ENCODE data around the gene PRMT2.
"Not testable (repeated sequence)": the region's sequence is repeated elsewhere in the genome, so short reads cannot be mapped to it uniquely, and the experiment has no call there.

PRMT2 gene

DNA sequence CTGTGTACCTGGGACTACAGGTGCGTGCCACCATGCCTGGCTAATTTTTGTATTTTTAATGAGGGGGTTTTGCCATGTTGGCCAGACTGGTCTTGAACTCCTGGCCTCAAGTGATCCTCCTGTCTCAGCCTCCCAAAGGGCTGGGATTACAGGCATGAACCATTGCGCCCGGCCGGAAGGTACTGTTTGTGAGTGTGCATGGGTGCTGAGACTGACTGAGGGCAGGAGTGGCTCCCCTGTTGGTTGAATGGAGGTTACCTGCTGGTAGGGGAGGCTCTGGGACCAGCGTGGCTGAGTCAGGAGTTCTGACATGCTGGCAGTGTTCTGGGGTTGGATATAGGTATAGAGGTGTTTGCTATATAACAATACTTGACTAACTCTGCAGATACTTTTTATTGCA, 10.4 kb downstream of the PRMT2 start:
- no peak for DNase-seq

DNA sequence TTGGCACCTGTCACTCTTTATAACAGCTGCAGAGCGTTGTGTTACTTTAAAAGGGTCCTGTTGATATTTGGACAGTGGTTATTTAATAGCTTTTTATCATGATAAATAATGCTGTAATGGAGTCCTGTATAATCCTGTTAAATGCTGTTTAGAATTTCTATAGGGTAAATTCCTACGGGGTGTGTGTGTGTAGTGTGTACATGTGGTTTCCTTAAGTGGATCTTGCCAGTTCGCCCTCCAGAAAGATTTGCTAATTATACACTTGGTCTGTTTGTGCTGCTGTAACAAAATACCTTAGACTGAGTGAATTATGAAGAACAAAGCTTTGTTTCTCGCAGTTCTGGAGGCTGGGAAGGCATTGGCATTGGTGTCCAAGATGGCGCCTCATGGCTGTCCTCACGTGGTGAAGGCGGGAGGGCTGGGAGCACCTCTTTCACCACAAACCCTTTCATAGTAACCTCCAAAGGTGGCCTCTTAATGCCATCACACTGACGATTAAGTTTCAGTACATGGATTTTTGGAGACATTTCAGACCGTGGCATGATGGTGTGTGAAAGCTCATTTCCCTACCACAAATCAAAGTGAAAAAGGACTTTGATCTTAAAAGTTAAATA, 11.2 kb downstream of the PRMT2 start:
- DNase-seq: no peak

- DNase-seq: no peak
These were observed 13.1 kb downstream of the PRMT2 start for GRCh38 chr21:46648539-46648938.

DNA sequence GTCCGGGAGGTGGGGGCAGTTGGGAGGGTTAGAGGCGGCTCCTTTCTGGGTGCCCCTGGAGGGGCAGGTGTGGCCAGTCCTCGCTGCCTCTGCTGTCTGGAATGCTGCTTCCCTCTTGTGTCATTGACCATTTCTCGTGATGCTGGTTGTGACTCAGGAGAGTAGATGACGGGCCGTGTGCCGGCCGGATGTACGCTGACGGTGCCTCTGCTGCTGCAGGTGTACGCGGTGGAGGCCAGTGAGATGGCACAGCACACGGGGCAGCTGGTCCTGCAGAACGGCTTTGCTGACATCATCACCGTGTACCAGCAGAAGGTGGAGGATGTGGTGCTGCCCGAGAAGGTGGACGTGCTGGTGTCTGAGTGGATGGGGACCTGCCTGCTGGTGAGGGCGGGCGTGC, 13.9 kb downstream of the PRMT2 start:
- no peak for DNase-seq

DNA sequence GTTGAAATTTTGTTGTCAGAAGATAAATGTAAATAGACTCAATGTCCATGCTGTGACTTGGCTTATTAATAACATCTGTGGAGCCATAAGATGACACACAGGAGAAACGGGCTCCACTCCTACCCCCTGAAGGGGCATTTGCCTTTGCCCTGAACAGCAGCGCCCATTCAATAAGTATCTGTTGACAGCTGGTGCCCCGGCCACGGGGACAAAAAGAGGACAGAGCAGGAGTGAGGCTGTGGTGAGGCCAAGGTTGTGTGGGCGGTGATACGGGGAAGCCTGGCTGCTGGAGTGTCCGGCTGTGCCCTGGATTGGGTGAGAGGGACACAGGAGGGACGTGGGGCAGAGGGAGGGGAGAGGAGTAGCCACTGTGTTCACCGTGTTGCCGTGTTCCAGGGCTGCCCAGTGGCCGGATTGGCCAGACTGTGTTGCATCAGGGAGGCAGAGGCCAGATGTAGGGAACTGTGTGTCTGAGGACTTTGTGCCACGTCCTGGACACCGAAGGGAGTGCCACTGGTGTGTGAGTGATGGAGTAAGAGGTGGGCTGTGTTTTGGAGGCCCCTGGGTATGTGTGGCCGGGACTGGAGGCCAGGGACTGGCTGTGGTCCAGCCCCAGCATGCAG, 15.1 kb downstream of the PRMT2 start:
- DNase-seq: no peak

- no peak for DNase-seq
These were observed 15.6 kb downstream of the PRMT2 start for GRCh38 chr21:46651121-46651520.

DNA sequence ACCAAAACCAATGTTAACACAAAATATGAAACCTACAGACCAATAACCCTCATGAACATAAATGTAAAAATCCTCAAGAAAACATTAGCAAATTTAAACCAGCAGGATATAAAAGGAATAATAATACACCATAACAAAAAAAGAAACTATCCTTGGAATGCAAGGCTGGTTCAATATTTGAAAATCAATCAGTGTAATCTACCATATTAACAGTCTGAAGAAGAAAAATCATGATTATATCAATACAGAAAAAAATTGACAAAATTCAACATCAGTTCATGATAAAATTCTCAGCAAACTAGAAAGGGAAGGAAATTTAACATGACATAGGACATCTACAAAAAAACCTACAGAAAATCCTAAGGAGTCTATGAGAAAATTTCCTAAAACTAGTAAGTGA, 19.8 kb downstream of the PRMT2 start:
- no peak for DNase-seq

DNA sequence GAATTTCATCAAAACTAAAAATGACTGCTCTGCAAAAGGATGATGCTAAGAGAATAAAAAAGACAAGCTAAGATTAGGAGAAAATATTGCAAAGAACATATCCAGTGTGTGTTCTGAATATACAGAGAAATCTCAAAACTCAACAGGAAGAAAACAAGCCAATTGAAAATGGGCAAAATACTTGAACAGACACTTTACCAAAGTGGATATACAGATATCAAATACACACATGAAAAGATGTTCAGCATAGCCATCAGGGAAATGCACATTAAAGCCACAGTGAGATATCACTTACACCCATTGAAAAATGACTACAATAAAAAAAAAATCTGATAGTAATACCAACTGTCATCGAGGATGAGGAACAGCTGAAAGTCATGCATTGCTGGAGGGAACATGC, 21.3 kb downstream of the PRMT2 start:
- DNase-seq: no peak

- no peak for DNase-seq
These were observed 25.0 kb downstream of the PRMT2 start for GRCh38 chr21:46660505-46660904.

DNA sequence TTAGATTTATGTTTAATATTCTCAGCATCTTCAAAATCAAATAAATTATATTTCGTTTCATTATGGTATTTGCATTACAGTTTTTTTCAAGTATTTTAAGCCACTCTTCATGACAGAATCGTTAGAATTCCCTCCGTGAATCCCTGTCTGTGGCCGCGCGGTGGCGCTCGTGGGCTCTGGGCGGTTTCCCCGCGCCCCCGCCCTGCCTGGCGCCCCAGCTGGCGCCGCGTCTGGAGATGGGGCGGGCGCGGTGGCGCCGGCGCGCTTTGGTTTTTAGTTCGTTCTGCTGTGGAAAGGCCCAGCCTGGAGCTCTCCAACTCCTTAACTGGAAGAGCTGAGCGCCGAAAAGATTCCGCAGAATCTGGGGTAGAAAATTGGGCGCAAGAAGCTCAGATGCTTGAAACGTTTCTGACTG, 25.7 kb downstream of the PRMT2 start:
- peak; percentile 66 for DNase-seq

GRCh38 chr21:46661642-46662366, 26.3 kb downstream of the PRMT2 start:
- no peak for DNase-seq

GRCh38 chr21:46662367-46662654, 26.8 kb downstream of the PRMT2 start:
- DNase-seq: no peak

GRCh38 chr21:46662765-46663500, 27.5 kb downstream of the PRMT2 start:
- no peak for DNase-seq

DNA sequence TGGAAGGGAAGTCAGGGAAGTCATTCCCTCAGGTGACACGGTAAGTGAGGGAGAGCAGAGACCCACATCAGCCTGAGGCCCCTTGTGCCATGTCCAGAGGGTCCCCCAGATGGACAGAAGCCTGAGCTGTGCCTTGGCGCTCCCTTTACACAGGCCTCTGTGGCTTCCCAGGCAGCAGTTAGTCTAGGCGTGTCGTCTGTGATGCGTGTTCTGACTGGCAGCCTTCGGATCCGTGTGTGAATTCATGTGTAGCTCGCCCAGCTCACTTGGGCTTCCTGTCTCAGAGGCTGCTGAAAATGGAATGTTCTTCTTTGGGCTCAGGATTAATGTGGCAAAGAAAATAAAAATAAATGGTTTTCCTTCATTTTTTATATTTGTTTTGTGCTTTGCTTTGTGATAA, 28.3 kb downstream of the PRMT2 start:
- DNase-seq: no peak

DNA sequence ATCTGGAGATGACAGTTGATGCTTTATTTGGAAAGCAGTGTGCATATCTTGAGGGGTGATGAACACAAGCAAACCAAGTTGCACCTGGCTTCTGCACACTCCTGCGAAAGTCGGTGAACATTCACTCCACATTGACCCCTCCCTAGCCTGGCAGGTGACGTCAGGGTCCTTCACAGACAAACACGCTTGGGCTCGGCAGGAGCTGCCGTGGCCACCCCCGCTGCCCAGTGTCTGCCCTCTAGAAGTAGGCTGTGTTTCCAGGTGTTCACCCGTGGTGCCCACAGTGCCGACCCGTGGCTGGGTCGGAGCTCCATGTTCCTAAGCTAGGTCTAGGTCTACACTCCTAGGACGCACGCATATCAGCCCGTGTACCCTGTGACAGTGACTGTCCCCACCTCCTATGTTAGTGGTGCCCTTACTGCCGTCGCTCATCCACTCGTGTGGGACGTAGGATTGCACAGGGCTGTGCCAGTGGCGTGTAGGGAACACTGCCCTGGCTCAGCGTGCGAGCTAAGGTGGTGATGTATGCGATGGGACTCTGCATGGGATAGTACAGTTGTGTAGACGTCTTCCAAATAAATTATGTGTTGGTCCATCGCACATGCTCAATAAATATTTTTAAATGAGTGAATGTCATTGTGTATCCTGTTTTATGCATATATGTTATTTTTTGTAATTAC, 29.0 kb downstream of the PRMT2 start:
- DNase-seq: no peak

- DNase-seq: no peak
These were observed 30.1 kb downstream of the PRMT2 start for GRCh38 chr21:46665566-46665965.

DNA sequence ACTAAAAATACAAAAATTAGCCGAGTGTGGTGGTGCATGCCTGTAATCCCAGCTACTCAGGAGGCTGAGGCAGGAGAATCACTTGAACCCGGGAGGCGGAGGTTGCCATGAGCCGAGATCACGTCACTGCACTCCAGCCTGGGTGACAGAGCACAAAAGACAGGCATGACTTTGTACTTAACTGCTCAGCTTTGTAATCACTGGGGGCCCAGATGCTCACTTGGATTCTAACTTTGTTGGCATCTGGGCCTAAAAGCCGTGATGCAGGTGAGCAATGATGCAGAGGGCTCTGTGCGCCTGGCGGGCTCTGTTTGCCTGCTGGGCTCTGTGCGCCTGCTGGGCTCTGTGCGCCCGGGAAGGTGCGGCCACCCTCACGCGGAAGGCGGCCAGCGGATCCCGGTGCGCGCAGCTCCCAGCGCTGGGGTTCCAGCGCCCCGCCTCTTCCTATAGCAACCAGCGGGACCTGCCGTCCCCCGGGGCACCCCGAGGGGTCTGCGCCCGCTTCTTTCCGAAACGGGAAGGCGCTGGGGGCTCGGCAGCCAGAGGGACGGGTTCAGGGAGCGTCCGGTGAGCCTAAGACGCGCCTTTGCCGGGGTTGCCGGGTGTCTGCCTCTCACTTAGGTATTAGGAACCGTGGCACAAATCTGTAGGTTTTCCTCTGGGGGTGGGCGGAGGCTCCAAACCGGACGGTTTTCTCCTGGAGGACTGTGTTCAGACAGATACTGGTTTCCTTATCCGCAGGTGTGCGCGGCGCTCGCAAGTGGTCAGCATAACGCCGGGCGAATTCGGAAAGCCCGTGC, 31.7 kb downstream of the PRMT2 start:
- DNase-seq: no peak

GRCh38 chr21:46667741-46668380, 32.4 kb downstream of the PRMT2 start:
- DNase-seq: no peak

DNA sequence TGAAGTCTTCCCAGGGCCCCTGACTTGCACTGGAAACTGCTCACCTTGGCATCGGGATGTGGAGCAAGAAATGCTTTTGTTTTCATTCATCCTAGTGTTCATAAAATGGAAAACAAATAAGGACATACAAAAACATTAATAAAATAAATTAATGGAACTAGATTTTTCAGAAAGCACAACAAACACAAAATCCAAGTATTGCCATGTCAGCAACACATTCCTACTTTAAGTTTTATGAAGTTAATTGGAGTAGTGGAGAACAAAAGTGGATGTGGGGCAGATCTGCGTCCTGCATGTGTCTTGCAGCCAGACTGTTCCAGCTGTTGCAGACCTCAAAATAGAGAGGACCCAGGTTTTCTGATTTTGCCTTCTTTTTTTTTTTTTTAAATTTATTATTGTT, 32.9 kb downstream of the PRMT2 start:
- no peak for DNase-seq

GRCh38 chr21:46668904-46669303, 33.4 kb downstream of the PRMT2 start:
- not testable (repeated sequence) for DNase-seq

GRCh38 chr21:46674430-46675007, 39.0 kb downstream of the PRMT2 start:
- no peak for DNase-seq

Measured in activated naive CD4-positive, alpha-beta T cell treated with anti-CD3 and anti-CD28 coated beads, Interleukin-2, amount 50 U/mL, for 16 hours (primary cell).